Hepatocyte (in vitro differentiated cells): ENCODE data around the gene NAPSA. TPM values are rescaled to one million over a fixed set of nuclear protein-coding genes. Genes with fewer than 3 reads are reported as not detected.

Experiments
- DNase-seq: peaks from one replicate; pipeline ENCODE4 v3.0.0-alpha.2; 2016; ENCODE audit warnings: low spot score
- H2AFZ ChIP-seq: fragments of 200-600 bp; sonication (generic); 2 replicates; pipeline ENCODE4 v1.6.0; 2016; ENCODE audit warnings: antibody characterized with exemption, mild to moderate bottlenecking
- H3K27ac ChIP-seq: fragments of 200-600 bp; sonication (generic); 2 replicates; pipeline ENCODE4 v1.5.1; 2016; ENCODE audit warnings: mild to moderate bottlenecking
- H3K27me3 ChIP-seq: fragments of 200-600 bp; sonication (generic); 2 replicates; pipeline ENCODE4 v1.6.1; 2016
- H3K36me3 ChIP-seq: fragments of 200-600 bp; sonication (generic); replicated peaks from 2 replicates; pipeline ENCODE4 v1.5.1; 2016; ENCODE audit warnings: low read depth; ENCODE audit not compliant: insufficient read depth
- H3K4me1 ChIP-seq: fragments of 200-600 bp; sonication (generic); 2 replicates; pipeline ENCODE4 v1.5.1; 2016; ENCODE audit warnings: mild to moderate bottlenecking, moderate library complexity; ENCODE audit not compliant: insufficient read depth
- H3K4me2 ChIP-seq: fragments of 200-600 bp; sonication (generic); 2 replicates; pipeline ENCODE4 v1.6.0; 2016
- H3K4me3 ChIP-seq: fragments of 200-600 bp; sonication (generic); 2 replicates; pipeline ENCODE4 v1.5.1; 2016; ENCODE audit warnings: mild to moderate bottlenecking
- H3K79me2 ChIP-seq: fragments of 200-600 bp; sonication (generic); 2 replicates; pipeline ENCODE4 v1.6.0; 2017; ENCODE audit warnings: mild to moderate bottlenecking
- H3K9me2 ChIP-seq: fragments of 200-600 bp; sonication (generic); replicated peaks from 2 replicates; pipeline ENCODE4 v1.6.0; 2017; ENCODE audit warnings: mild to moderate bottlenecking; ENCODE audit not compliant: insufficient read depth
- H3K9me3 ChIP-seq: fragments of 200-600 bp; sonication (generic); 2 replicates; pipeline ENCODE4 v1.5.1; 2016; ENCODE audit warnings: low read depth, mild to moderate bottlenecking
- H4K20me1 ChIP-seq: fragments of 200-600 bp; sonication (generic); 2 replicates; pipeline ENCODE4 v1.6.0; 2016; ENCODE audit warnings: mild to moderate bottlenecking; ENCODE audit not compliant: insufficient read depth, poor library complexity, severe bottlenecking
- CTCF ChIP-seq: fragments of 200-600 bp; sonication (generic); IDR thresholded peaks from 2 replicates; pipeline ENCODE4 v1.5.1; 2016; ENCODE audit warnings: antibody characterized with exemption, mild to moderate bottlenecking; ENCODE audit not compliant: poor library complexity
- EZH2 ChIP-seq: fragments of 200-600 bp; sonication (generic); IDR thresholded peaks from 2 replicates; pipeline ENCODE4 v1.6.1; 2016; ENCODE audit warnings: antibody characterized with exemption, mild to moderate bottlenecking, borderline replicate concordance
- EZH2phosphoT487 ChIP-seq: fragments of 200-600 bp; sonication (generic); IDR thresholded peaks from one replicate; pipeline ENCODE4 v1.6.1; 2018; ENCODE audit warnings: antibody characterized with exemption, mild to moderate bottlenecking, low read depth, moderate library complexity; ENCODE audit not compliant: unreplicated experiment, severe bottlenecking
- WGBS: methylation state at CpG from one replicate; pipeline ENCODE4 v1.1.6; 2016; ENCODE audit warnings: low lambda C conversion rate; ENCODE audit errors: missing lambda C conversion rate; 5-methylcytosine and 5-hydroxymethylcytosine counted together
- polyA plus RNA-seq: library from polyadenylated mRNA; unstranded; fragments of >200 nt; fragmentation: Nextera tagmentation; extraction: Ambion mirVana; gene quantifications from 2 replicates; pipeline ENCODE4 v1.2.1, GENCODE V29; 2016
- total RNA-seq: library from RNA; depleted of rRNA; stranded (reverse); fragments of >200 nt; gene quantifications from 2 replicates; pipeline ENCODE4 v1.2.3, GENCODE V29; 2014

Gene NAPSA
- total and polyA plus RNA-seq, 2 experiments from 2014 or later: 2.7 to 7.3 TPM

GRCh38 chr19:50312967-50313811, 52.2 kb downstream of the NAPSA start:
- WGBS: 15% methylated on average over 27 of the region's 27 CpGs
- Histone ChIP-seq H3K27ac (no peak overlapping the region), H3K4me2 (peak overlapping the region; percentile 78), H3K9me2 (no peaks in the 10 kb centered on the region), H3K4me3 (no peak overlapping the region), H3K9me3 (no peaks in the 10 kb centered on the region), H3K79me2 (no peaks in the 10 kb centered on the region), H3K36me3 (no peaks in the 10 kb centered on the region), H4K20me1 (no peaks in the 10 kb centered on the region), H3K27me3 (peaks cover 50% of the 10 kb centered on the region), H2AFZ (no peak overlapping the region), H3K4me1 (no peaks in the 10 kb centered on the region)
- no peak for DNase-seq
- TF ChIP-seq EZH2phosphoT487 (no peak), CTCF (no peak), EZH2 (no peak)

- H3K27me3 ChIP-seq: peaks cover 44% of the 10 kb centered on the region
- no peaks in the 10 kb centered on the region for H3K79me2 ChIP-seq
- H3K4me3 ChIP-seq: no peak overlapping the region
- no peaks in the 10 kb centered on the region for H3K36me3 ChIP-seq
- WGBS: 6% methylated on average over 27 of the region's 42 CpGs
- no peaks in the 10 kb centered on the region for H4K20me1 ChIP-seq
- no peaks in the 10 kb centered on the region for H3K9me2 ChIP-seq
- H2AFZ ChIP-seq: no peak overlapping the region
- H3K9me3 ChIP-seq: no peaks in the 10 kb centered on the region
- peak; percentile 62 for DNase-seq
- H3K27ac ChIP-seq: no peak overlapping the region
- TF ChIP-seq EZH2phosphoT487 (no peak), CTCF (no peak), EZH2 (peak; percentile 20)
- no peaks in the 10 kb centered on the region for H3K4me1 ChIP-seq
- peak overlapping the region; percentile 78 for H3K4me2 ChIP-seq
Measured at GRCh38 chr19:50311723-50312635, 53.5 kb downstream of the NAPSA start.

- H3K27me3 ChIP-seq: peaks cover 37% of the 10 kb centered on the region
- H3K9me3 ChIP-seq: no peaks in the 10 kb centered on the region
- DNase-seq: no peak
- no peak overlapping the region for H2AFZ ChIP-seq
- H3K9me2 ChIP-seq: no peaks in the 10 kb centered on the region
- no peaks in the 10 kb centered on the region for H3K79me2 ChIP-seq
- H3K36me3 ChIP-seq: no peaks in the 10 kb centered on the region
- no peaks in the 10 kb centered on the region for H4K20me1 ChIP-seq
- no peak overlapping the region for H3K4me2 ChIP-seq
- no peak for TF ChIP-seq EZH2
- no peak for TF ChIP-seq EZH2phosphoT487
- TF ChIP-seq CTCF: no peak
- 62% methylated on average over 10 of the region's 10 CpGs for WGBS
- no peak overlapping the region for H3K4me3 ChIP-seq
- no peak overlapping the region for H3K27ac ChIP-seq
- no peaks in the 10 kb centered on the region for H3K4me1 ChIP-seq
Measured at GRCh38 chr19:50310759-50311465, 54.5 kb downstream of the NAPSA start.
